Measurements from ENCODE around the gene UMPS. TPM values are rescaled to one million over a fixed set of nuclear protein-coding genes. Genes with fewer than 3 reads are reported as not detected.
"Not testable (repeated sequence)": the region's sequence is repeated elsewhere in the genome, so short reads cannot be mapped to it uniquely, and the experiment has no call there.

The UMPS gene
- total RNA-seq, 2 donors from 2014 or later: 6.6 to 14.3 TPM

- TF ChIP-seq CTCF (IDR thresholded peaks at IDR 0.05): no peak
- H3K4me1 ChIP-seq: peaks cover 0 to 77% of the 10 kb centered on the region in 2 donors
- DNase-seq (ENCODE audit: low spot score): no peak
- H3K4me3 ChIP-seq: no peak overlapping the region
- H3K27ac ChIP-seq: peak overlapping the region; percentile 56 to 65
- H3K27me3 ChIP-seq: no peaks in the 10 kb centered on the region
- H3K36me3 ChIP-seq: peaks cover 7% of the 10 kb centered on the region
- no peaks in the 10 kb centered on the region for H3K9me3 ChIP-seq
Measured at GRCh38 chr3:124784686-124785382, 54.6 kb downstream of the UMPS start.

- Histone ChIP-seq H3K9me3 (no peaks in the 10 kb centered on the region), H3K27ac (peak overlapping the region; percentile 56 to 78), H3K36me3 (peaks cover 7% of the 10 kb centered on the region), H3K4me3 (no peak overlapping the region), H3K4me1 (peaks cover 0 to 73% of the 10 kb centered on the region in 2 donors), H3K27me3 (no peaks in the 10 kb centered on the region)
- TF ChIP-seq CTCF (IDR thresholded peaks at IDR 0.05): no peak
- DNase-seq (ENCODE audit: low spot score): no peak
Measured at GRCh38 chr3:124785973-124786372, 55.7 kb downstream of the UMPS start.

DNA sequence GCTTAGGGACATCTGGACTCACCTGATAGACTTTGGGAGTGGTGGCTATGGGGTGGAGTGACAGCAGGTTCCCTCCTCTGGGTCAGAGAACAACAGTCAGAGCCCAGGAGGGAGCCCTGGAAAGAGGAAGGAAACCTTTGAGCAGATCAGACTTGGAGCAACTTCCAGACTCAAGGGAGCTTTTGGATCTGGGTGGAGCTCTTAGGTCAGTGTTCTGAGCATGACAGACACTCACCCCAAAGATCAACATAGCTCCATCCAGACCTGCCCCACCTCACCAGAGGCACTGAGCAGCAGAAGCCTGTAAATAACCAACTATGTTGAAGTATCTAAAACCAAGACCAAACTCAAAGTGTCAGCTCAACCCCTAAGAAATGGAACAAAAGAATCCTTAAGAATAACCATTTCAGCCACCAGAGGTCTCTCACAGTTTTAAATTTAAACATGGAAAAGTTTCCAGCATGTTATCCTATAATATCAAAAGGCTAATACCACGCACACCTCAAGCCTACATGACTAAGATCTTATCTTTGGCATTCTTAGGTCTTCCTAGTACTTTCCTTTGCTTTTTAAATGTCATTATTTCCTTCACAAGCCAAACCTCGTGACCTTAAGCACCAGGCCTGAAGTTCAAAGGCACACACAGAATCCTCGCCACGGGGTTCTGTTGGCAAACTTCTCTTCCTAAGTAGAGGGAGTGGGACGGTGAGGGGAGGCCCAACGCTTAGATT, 56.4 kb downstream of the UMPS start:
- no peak overlapping the region for H3K4me3 ChIP-seq
- no peaks in the 10 kb centered on the region for H3K9me3 ChIP-seq
- peaks cover 7% of the 10 kb centered on the region for H3K36me3 ChIP-seq
- peaks cover 0 to 73% of the 10 kb centered on the region in 2 donors for H3K4me1 ChIP-seq
- no peaks in the 10 kb centered on the region for H3K27me3 ChIP-seq
- TF ChIP-seq CTCF (IDR thresholded peaks at IDR 0.05): peak; percentile 20 to 72
- peak overlapping the region; percentile 56 to 78 for H3K27ac ChIP-seq
- no peak for DNase-seq (ENCODE audit: low spot score)

- peak overlapping the region; percentile 56 to 78 for H3K27ac ChIP-seq
- H3K9me3 ChIP-seq: no peaks in the 10 kb centered on the region
- H3K27me3 ChIP-seq: no peaks in the 10 kb centered on the region
- TF ChIP-seq CTCF (IDR thresholded peaks at IDR 0.05): no peak
- H3K4me3 ChIP-seq: no peak overlapping the region
- DNase-seq (ENCODE audit: low spot score): no peak
- H3K36me3 ChIP-seq: peaks cover 7% of the 10 kb centered on the region
- H3K4me1 ChIP-seq: peaks cover 0 to 73% of the 10 kb centered on the region in 2 donors
Measured at GRCh38 chr3:124787476-124788195, 57.4 kb downstream of the UMPS start.

DNA sequence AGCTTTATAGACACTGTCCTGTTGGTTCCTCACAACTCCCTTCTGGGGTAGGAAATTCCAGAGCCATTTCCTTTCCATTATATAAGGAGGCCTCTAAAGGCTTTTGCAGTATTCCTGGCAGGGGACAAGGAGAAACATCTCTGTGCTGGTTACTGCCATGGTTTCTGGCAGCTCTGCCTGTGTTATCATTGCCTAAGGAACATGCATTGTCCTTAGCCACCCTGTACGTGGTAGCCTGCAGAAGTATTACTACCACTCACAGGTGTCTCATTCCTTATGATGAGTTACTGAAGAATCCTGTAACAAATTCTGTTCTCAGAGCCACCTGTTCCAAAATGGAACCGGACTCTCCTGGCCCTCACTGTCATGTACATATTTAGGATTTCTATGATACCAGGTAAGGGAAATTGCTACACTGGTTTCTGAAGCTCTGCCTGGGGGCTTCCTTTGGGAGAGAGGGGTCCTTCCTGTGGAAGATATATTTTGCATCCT, 58.0 kb downstream of the UMPS start:
- H3K9me3 ChIP-seq: no peaks in the 10 kb centered on the region
- peaks cover 0 to 76% of the 10 kb centered on the region in 2 donors for H3K4me1 ChIP-seq
- H3K36me3 ChIP-seq: peaks cover 7% of the 10 kb centered on the region
- H3K27ac ChIP-seq: peak overlapping the region; percentile 56 to 78
- no peak for TF ChIP-seq CTCF (IDR thresholded peaks at IDR 0.05)
- no peak for DNase-seq (ENCODE audit: low spot score)
- no peaks in the 10 kb centered on the region for H3K27me3 ChIP-seq
- H3K4me3 ChIP-seq: no peak overlapping the region

DNA sequence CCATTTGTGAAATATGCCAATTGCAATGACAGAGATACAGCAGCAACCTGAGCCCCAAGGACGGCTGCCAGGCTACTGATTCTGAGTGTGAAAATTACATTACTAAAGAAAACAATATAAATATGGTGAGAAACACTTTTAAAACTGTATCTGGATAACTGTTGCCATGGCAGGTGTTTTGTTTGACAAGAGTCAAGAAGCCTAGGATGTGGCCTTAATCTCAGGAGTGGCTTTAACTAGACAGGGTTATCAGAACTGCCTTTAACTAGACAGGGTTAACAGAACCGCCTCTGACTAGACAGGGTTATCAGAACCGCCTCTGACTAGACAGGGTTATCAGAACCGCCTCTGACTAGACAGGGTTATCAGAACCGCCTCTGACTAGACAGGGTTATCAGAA, 58.9 kb downstream of the UMPS start:
- H3K9me3 ChIP-seq; H3K4me3 ChIP-seq; H3K27me3 ChIP-seq; DNase-seq (ENCODE audit: low spot score): not testable (repeated sequence)
- Histone ChIP-seq H3K27ac (peak overlapping the region; percentile 46 to 56), H3K4me1 (peaks cover 0 to 82% of the 10 kb centered on the region in 2 donors), H3K36me3 (peaks cover 13% of the 10 kb centered on the region)

All from right atrium auricular region (tissue), 2 donors.